ENCODE measurements around the gene MTHFD1.
A peak's percentile ranks its signal among the peaks of the same experiment; 100 is the strongest.

MTHFD1 gene

GRCh38 chr14:64465831-64466554 is 77.8 kb downstream of the MTHFD1 start:
- H3K4me1 Mint-ChIP-seq, result peaks cover 28% of the 10 kb centered on the region
- H3K27me3 Mint-ChIP-seq, result no peaks in the 10 kb centered on the region
- peak overlapping the region; percentile 83 for H3K4me3 Mint-ChIP-seq
- ATAC-seq (replicated peaks; ENCODE audit: extremely low read depth, poor library complexity, severe bottlenecking), result no peak
- peak overlapping the region; percentile 61 for H3K27ac Mint-ChIP-seq (ENCODE audit: low read depth)
- H3K36me3 Mint-ChIP-seq (ENCODE audit: insufficient read depth), result peaks cover 2% of the 10 kb centered on the region
- H3K9me3 Mint-ChIP-seq, result no peaks in the 10 kb centered on the region
- no peak for DNase-seq (ENCODE audit: low spot score in 2 of 2)

DNA sequence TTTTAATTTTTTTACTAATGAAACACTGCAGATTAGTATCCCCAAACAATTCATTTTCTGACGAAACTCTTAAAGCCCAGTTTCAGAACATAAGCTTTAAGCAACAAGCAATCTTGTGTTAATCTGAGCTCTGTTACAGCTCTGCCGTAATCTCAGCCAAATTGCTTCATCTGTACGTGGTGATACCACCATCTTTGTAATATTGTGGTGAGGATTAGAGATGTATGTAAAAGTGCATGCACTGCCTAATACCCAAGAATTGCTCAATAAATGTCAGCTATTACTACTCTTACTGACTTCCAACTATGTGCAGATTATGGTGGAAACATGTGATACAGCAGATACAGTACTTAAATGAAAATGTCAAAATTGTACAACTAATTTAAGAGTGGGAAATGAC is 78.9 kb downstream of the MTHFD1 start:
- H3K4me3 Mint-ChIP-seq, result no peak overlapping the region
- no peak overlapping the region for H3K27ac Mint-ChIP-seq (ENCODE audit: low read depth)
- ATAC-seq (replicated peaks; ENCODE audit: extremely low read depth, poor library complexity, severe bottlenecking), result no peak

GRCh38 chr14:64467566-64467965 is 79.4 kb downstream of the MTHFD1 start:
- H3K4me3 Mint-ChIP-seq, result no peak overlapping the region
- H3K9me3 Mint-ChIP-seq, result no peaks in the 10 kb centered on the region
- H3K27me3 Mint-ChIP-seq, result no peaks in the 10 kb centered on the region
- peaks cover 2% of the 10 kb centered on the region for H3K36me3 Mint-ChIP-seq (ENCODE audit: insufficient read depth)
- no peak for ATAC-seq (replicated peaks; ENCODE audit: extremely low read depth, poor library complexity, severe bottlenecking)
- H3K27ac Mint-ChIP-seq (ENCODE audit: low read depth), result no peak overlapping the region
- DNase-seq (ENCODE audit: low spot score in 2 of 2), result no peak
- peaks cover 25% of the 10 kb centered on the region for H3K4me1 Mint-ChIP-seq

More for the DNA sequence above, 78.9 kb downstream of the MTHFD1 start:
- H3K36me3 Mint-ChIP-seq (ENCODE audit: insufficient read depth), result peaks cover 2% of the 10 kb centered on the region
- peaks cover 25% of the 10 kb centered on the region for H3K4me1 Mint-ChIP-seq
- H3K27me3 Mint-ChIP-seq, result no peaks in the 10 kb centered on the region
- no peaks in the 10 kb centered on the region for H3K9me3 Mint-ChIP-seq
- no peak for DNase-seq (ENCODE audit: low spot score in 2 of 2)

- H3K27me3 Mint-ChIP-seq, result no peaks in the 10 kb centered on the region
- DNase-seq (ENCODE audit: low spot score in 2 of 2), result no peak
- H3K36me3 Mint-ChIP-seq (ENCODE audit: insufficient read depth), result peaks cover 2% of the 10 kb centered on the region
- H3K4me1 Mint-ChIP-seq, result peaks cover 25% of the 10 kb centered on the region
- H3K4me3 Mint-ChIP-seq, result no peak overlapping the region
- ATAC-seq (replicated peaks; ENCODE audit: extremely low read depth, poor library complexity, severe bottlenecking), result no peak
- H3K9me3 Mint-ChIP-seq, result no peaks in the 10 kb centered on the region
- peak overlapping the region; percentile 5 for H3K27ac Mint-ChIP-seq (ENCODE audit: low read depth)
Measured at GRCh38 chr14:64468451-64468850, 80.3 kb downstream of the MTHFD1 start.

GRCh38 chr14:64474041-64474440 is 85.9 kb downstream of the MTHFD1 start:
- DNase-seq (ENCODE audit: low spot score in 2 of 2) (no peak), ATAC-seq (replicated peaks; ENCODE audit: extremely low read depth, poor library complexity, severe bottlenecking) (no peak)
- Mint-ChIP-seq H3K27ac (ENCODE audit: low read depth) (no peak overlapping the region), H3K27me3 (no peaks in the 10 kb centered on the region), H3K4me1 (peaks cover 16% of the 10 kb centered on the region), H3K36me3 (ENCODE audit: insufficient read depth) (peaks cover 4% of the 10 kb centered on the region), H3K9me3 (no peaks in the 10 kb centered on the region), H3K4me3 (no peak overlapping the region)

- H3K4me1 Mint-ChIP-seq, result peaks cover 16% of the 10 kb centered on the region
- H3K27me3 Mint-ChIP-seq, result no peaks in the 10 kb centered on the region
- no peak overlapping the region for H3K4me3 Mint-ChIP-seq
- H3K27ac Mint-ChIP-seq (ENCODE audit: low read depth), result no peak overlapping the region
- DNase-seq (ENCODE audit: low spot score in 2 of 2) (no peak), ATAC-seq (replicated peaks; ENCODE audit: extremely low read depth, poor library complexity, severe bottlenecking) (no peak)
- no peaks in the 10 kb centered on the region for H3K9me3 Mint-ChIP-seq
- peaks cover 6% of the 10 kb centered on the region for H3K36me3 Mint-ChIP-seq (ENCODE audit: insufficient read depth)
Measured at GRCh38 chr14:64474698-64475097, 86.5 kb downstream of the MTHFD1 start.

GRCh38 chr14:64475585-64476273 is 87.6 kb downstream of the MTHFD1 start:
- Mint-ChIP-seq H3K27ac (ENCODE audit: low read depth) (no peak overlapping the region), H3K27me3 (no peaks in the 10 kb centered on the region), H3K4me3 (no peak overlapping the region), H3K4me1 (peaks cover 16% of the 10 kb centered on the region), H3K36me3 (ENCODE audit: insufficient read depth) (peaks cover 6% of the 10 kb centered on the region), H3K9me3 (no peaks in the 10 kb centered on the region)
- DNase-seq (ENCODE audit: low spot score in 2 of 2), result no peak
- ATAC-seq (replicated peaks; ENCODE audit: extremely low read depth, poor library complexity, severe bottlenecking), result no peak

- Mint-ChIP-seq H3K4me3 (no peak overlapping the region), H3K27ac (ENCODE audit: low read depth) (no peak overlapping the region), H3K36me3 (ENCODE audit: insufficient read depth) (peaks cover 6% of the 10 kb centered on the region), H3K27me3 (no peaks in the 10 kb centered on the region), H3K9me3 (no peaks in the 10 kb centered on the region), H3K4me1 (peaks cover 16% of the 10 kb centered on the region)
- DNase-seq (ENCODE audit: low spot score in 2 of 2) (no peak), ATAC-seq (replicated peaks; ENCODE audit: extremely low read depth, poor library complexity, severe bottlenecking) (no peak)
Measured at GRCh38 chr14:64476438-64476837, 88.3 kb downstream of the MTHFD1 start.

- DNase-seq (ENCODE audit: low spot score in 2 of 2) (no peak), ATAC-seq (replicated peaks; ENCODE audit: extremely low read depth, poor library complexity, severe bottlenecking) (peak; percentile 19)
- Mint-ChIP-seq H3K27me3 (no peaks in the 10 kb centered on the region), H3K4me1 (peaks cover 15% of the 10 kb centered on the region), H3K9me3 (no peaks in the 10 kb centered on the region), H3K4me3 (no peak overlapping the region), H3K27ac (ENCODE audit: low read depth) (no peak overlapping the region), H3K36me3 (ENCODE audit: insufficient read depth) (peaks cover 13% of the 10 kb centered on the region)
Measured at GRCh38 chr14:64478634-64479250, 90.6 kb downstream of the MTHFD1 start.

DNA sequence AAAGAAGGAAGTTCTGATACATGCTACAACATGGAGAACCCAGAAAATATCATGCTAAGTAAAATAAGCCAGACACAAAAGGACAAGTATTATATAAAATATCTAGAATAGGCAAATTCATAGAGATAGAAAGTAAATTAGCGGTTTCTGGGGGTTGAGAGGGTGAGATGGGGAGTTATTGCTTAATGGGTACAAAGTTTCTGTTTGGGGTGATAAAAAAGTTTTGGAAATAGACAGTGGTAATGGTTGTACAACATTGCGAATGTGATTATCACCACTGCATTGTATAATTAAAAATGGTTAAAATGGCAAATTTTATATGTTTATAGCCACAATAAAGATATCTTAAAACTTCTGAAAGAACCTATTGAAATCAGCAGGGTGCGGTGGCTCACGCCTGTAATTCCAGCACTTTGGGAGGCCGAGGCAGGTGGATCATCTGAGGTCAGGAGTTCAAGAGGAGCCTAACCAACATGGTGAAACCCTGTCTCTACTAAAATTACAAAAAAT is 100.5 kb downstream of the MTHFD1 start:
- H3K27ac Mint-ChIP-seq (ENCODE audit: low read depth), result no peak overlapping the region
- ATAC-seq (replicated peaks; ENCODE audit: extremely low read depth, poor library complexity, severe bottlenecking) (no peak), DNase-seq (ENCODE audit: low spot score in 2 of 2) (no peak)
- H3K27me3 Mint-ChIP-seq, result no peaks in the 10 kb centered on the region
- peaks cover 32% of the 10 kb centered on the region for H3K4me1 Mint-ChIP-seq
- H3K9me3 Mint-ChIP-seq, result no peaks in the 10 kb centered on the region
- no peak overlapping the region for H3K4me3 Mint-ChIP-seq
- H3K36me3 Mint-ChIP-seq (ENCODE audit: insufficient read depth), result peaks cover 60% of the 10 kb centered on the region

GRCh38 chr14:64491637-64492036 is 103.5 kb downstream of the MTHFD1 start:
- ATAC-seq (replicated peaks; ENCODE audit: extremely low read depth, poor library complexity, severe bottlenecking) (no peak), DNase-seq (ENCODE audit: low spot score in 2 of 2) (no peak)
- no peaks in the 10 kb centered on the region for H3K27me3 Mint-ChIP-seq
- H3K4me1 Mint-ChIP-seq, result peaks cover 44% of the 10 kb centered on the region
- H3K9me3 Mint-ChIP-seq, result no peaks in the 10 kb centered on the region
- H3K4me3 Mint-ChIP-seq, result no peak overlapping the region
- H3K27ac Mint-ChIP-seq (ENCODE audit: low read depth), result no peak overlapping the region
- H3K36me3 Mint-ChIP-seq (ENCODE audit: insufficient read depth), result peaks cover 56% of the 10 kb centered on the region

- no peak for ATAC-seq (replicated peaks; ENCODE audit: extremely low read depth, poor library complexity, severe bottlenecking)
- peak overlapping the region; percentile 75 for H3K27ac Mint-ChIP-seq (ENCODE audit: low read depth)
- H3K4me3 Mint-ChIP-seq, result no peak overlapping the region
- peaks cover 50% of the 10 kb centered on the region for H3K36me3 Mint-ChIP-seq (ENCODE audit: insufficient read depth)
- no peak for DNase-seq (ENCODE audit: low spot score in 2 of 2)
- H3K9me3 Mint-ChIP-seq, result no peaks in the 10 kb centered on the region
- H3K27me3 Mint-ChIP-seq, result no peaks in the 10 kb centered on the region
- H3K4me1 Mint-ChIP-seq, result peaks cover 46% of the 10 kb centered on the region
Measured at GRCh38 chr14:64493455-64493854, 105.3 kb downstream of the MTHFD1 start.

GRCh38 chr14:64495252-64495651 is 107.1 kb downstream of the MTHFD1 start:
- H3K9me3 Mint-ChIP-seq, result no peaks in the 10 kb centered on the region
- peaks cover 46% of the 10 kb centered on the region for H3K36me3 Mint-ChIP-seq (ENCODE audit: insufficient read depth)
- peaks cover 52% of the 10 kb centered on the region for H3K4me1 Mint-ChIP-seq
- ATAC-seq (replicated peaks; ENCODE audit: extremely low read depth, poor library complexity, severe bottlenecking) (no peak), DNase-seq (ENCODE audit: low spot score in 2 of 2) (no peak)
- no peaks in the 10 kb centered on the region for H3K27me3 Mint-ChIP-seq
- no peak overlapping the region for H3K27ac Mint-ChIP-seq (ENCODE audit: low read depth)
- no peak overlapping the region for H3K4me3 Mint-ChIP-seq
